Measurements from ENCODE around the gene SPRY1. TPM values are rescaled to one million over a fixed set of nuclear protein-coding genes. Genes with fewer than 3 reads are reported as not detected.

The SPRY1 gene
- total and polyA plus RNA-seq, 2 of the 8 experiments (the other 6 are each of a cell fraction or from before 2014, with no cell fraction given): 11.7 to 56.2 TPM

DNA sequence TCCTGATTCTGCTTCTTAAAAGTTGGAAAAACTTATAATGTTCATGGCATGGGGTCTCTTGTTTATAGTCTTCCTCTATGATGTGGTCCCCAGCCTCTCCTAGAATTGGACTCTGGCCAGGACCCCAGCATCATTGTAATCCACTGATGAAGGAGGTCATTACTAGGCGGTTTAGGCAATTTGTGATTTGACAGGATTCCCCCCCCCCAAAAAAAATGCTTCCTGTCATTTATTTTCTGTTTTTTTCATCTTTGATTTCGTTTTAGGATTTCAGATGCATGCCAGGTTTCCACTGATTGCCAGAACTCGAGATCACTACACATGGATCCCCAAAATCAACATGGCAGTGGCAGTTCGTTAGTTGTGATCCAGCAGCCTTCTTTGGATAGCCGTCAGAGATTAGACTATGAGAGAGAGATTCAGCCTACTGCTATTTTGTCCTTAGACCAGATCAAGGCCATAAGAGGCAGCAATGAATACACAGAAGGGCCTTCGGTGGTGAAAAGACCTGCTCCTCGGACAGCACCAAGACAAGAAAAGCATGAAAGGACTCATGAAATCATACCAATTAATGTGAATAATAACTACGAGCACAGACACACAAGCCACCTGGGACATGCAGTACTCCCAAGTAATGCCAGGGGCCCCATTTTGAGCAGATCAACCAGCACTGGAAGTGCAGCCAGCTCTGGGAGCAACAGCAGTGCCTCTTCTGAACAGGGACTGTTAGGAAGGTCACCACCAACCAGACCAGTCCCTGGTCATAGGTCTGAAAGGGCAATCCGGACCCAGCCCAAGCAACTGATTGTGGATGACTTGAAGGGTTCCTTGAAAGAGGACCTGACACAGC, 4.9 kb downstream of the SPRY1 start:
- peaks cover 20 to 89% of the 10 kb centered on the region in 2 experiments for H3K79me2 ChIP-seq (ENCODE audit: control insufficient read depth in 1 of 2, insufficient read depth in 2 of 2, low read length in 2 of 2)
- no peak overlapping the region for H4K91ac ChIP-seq (replicated peaks; ENCODE audit: insufficient read length, low read length)
- POLR2A ChIA-PET (ENCODE audit: partially characterized antibody): interaction anchor here (1.3 to 2.3 kb wide), 2 partner anchors 8 to 11 kb away, joined by 4 to 26 read pairs; no protein-coding TSS in a partner anchor
- H2BK5ac ChIP-seq (ENCODE audit: low read depth, low read length): peak overlapping the region; percentile 47; the same call in 1 of the 2 replicates
- H3K56ac ChIP-seq (replicated peaks; ENCODE audit: insufficient read length, low read depth, low read length): no peak overlapping the region
- H4K20me1 ChIP-seq (replicated peaks in 1 of 2; ENCODE audit: control insufficient read depth in 1 of 2, insufficient read depth in 2 of 2, low read length in 2 of 2): peaks cover 4 to 11% of the 10 kb centered on the region in 2 experiments
- no peak overlapping the region for H2BK20ac ChIP-seq (ENCODE audit: low read length)
- H3K4me1 ChIP-seq (replicated peaks in 1 of 4; ENCODE audit: control insufficient read depth in 3 of 4, insufficient read depth in 4 of 4, low read length in 3 of 4): peaks cover 0 to 9% (median under 1%) of the 10 kb centered on the region in 4 experiments; a peak in 5 of 7 replicates
- H3K9ac ChIP-seq (replicated peaks in 1 of 4; ENCODE audit: extremely low read depth in 1 of 4, low read depth in 3 of 4, low read length in 3 of 4): no peak overlapping the region
- H3K36me3 ChIP-seq (ENCODE audit: control insufficient read depth in 2 of 4, insufficient read depth in 4 of 4, low read length in 3 of 4): peaks cover 9 to 33% (median 17%) of the 10 kb centered on the region in 4 experiments
- peak overlapping the region; percentile 21 to 74; a peak in 2 of 4 replicates for H3K4me2 ChIP-seq (ENCODE audit: insufficient read depth in 1 of 2, low read depth in 2 of 2, low read length in 2 of 2)
- CTCF ChIA-PET (ENCODE audit: partially characterized antibody): interaction anchor here (0.6 to 1.5 kb wide), 4 partner anchors 10 to 259 kb away, joined by 3 to 4 read pairs (median 3); no protein-coding TSS in a partner anchor
- no peaks in the 10 kb centered on the region for H3K27me3 ChIP-seq (replicated peaks in 1 of 4; ENCODE audit: control insufficient read depth in 3 of 4, extremely low read depth in 1 of 4, insufficient read depth in 3 of 4, low read length in 3 of 4)
- no peak overlapping the region for H3K23ac ChIP-seq (ENCODE audit: insufficient read length)
- H3K4ac ChIP-seq (replicated peaks; ENCODE audit: insufficient read length, low read depth, low read length): no peak overlapping the region
- H3K18ac ChIP-seq (ENCODE audit: extremely low read depth, low read length): no peak overlapping the region
- peaks cover 2% of the 10 kb centered on the region; the same call in 1 of the 2 replicates for H3K79me1 ChIP-seq (ENCODE audit: low read depth, low read length)
- FAIRE-seq: no peak
- no peak overlapping the region for H2BK15ac ChIP-seq (ENCODE audit: low read length)
- no peak overlapping the region for H2BK12ac ChIP-seq (ENCODE audit: low read depth, low read length)
- no peak overlapping the region for H3K14ac ChIP-seq (ENCODE audit: insufficient read length)
- H2BK120ac ChIP-seq (replicated peaks; ENCODE audit: low read depth, low read length): no peak overlapping the region
- H3K23me2 ChIP-seq (ENCODE audit: low read depth, low read length): peaks cover 8% of the 10 kb centered on the region
- no peak overlapping the region for H4K8ac ChIP-seq (ENCODE audit: extremely low read depth, insufficient read depth, low read length)
- H3K9me3 ChIP-seq (ENCODE audit: insufficient read depth in 2 of 2, low read depth in 1 of 2, low read length in 1 of 2): no peaks in the 10 kb centered on the region
- peak overlapping the region in 1 of 4 experiments; percentile 81; a peak in 2 of 8 replicates for H3K4me3 ChIP-seq (ENCODE audit: extremely low read depth in 1 of 4, insufficient read depth in 2 of 4, low read depth in 3 of 4, low read length in 4 of 4)
- no peak overlapping the region for H3K27ac ChIP-seq (ENCODE audit: low read depth, low read length)
- no peak for DNase-seq (ENCODE audit: low read depth in 1 of 2, low spot score in 2 of 2)
- WGBS, 2 experiments (ENCODE audit: extremely low coverage in 1 of 2, insufficient coverage in 1 of 2, insufficient read length in 1 of 2, insufficient replicate concordance in 2 of 2, low coverage in 1 of 2, low lambda C conversion rate in 2 of 2, missing lambda C conversion rate in 1 of 2): 88% methylated on average over 9 of the region's 9 CpGs; no CpG with 5 or more reads in 1 of the 2 experiments
- H2AK5ac ChIP-seq (ENCODE audit: low read depth, low read length): 0 out of 2 replicates have a peak overlapping the region, but pooled peaks have one; percentile 45
- H4K5ac ChIP-seq (ENCODE audit: insufficient read length, low read depth, low read length): no peak overlapping the region
- H2AFZ ChIP-seq (ENCODE audit: low read length): no peak overlapping the region
- TF ChIP-seq SIX5 (IDR thresholded peaks at IDR 0.05; ENCODE audit: low read depth, low read length): no peak
- no peak for TF ChIP-seq KDM1A (IDR thresholded peaks at IDR 0.05; ENCODE audit: borderline replicate concordance, low read length)
- TF ChIP-seq CREB1 (IDR thresholded peaks at IDR 0.05): no peak
- TF ChIP-seq GTF2F1 (IDR thresholded peaks at IDR 0.05; ENCODE audit: borderline replicate concordance, low read depth, low read length): no peak
- TF ChIP-seq RAD21 (IDR thresholded peaks at IDR 0.05 in 1 of 2, conservative IDR thresholded peaks at IDR 0.05 in 1 of 2; ENCODE audit: low read depth in 2 of 2, low read length in 2 of 2): no peak
- no peak for TF ChIP-seq RBBP5 (IDR thresholded peaks at IDR 0.05; ENCODE audit: borderline replicate concordance, low read depth, low read length)
- no peak for TF ChIP-seq SAP30 (IDR thresholded peaks at IDR 0.05; ENCODE audit: insufficient read depth, insufficient replicate concordance, low read length)
- TF ChIP-seq TAF1 (IDR thresholded peaks at IDR 0.05; ENCODE audit: low read depth, low read length): no peak
- TF ChIP-seq TEAD4 (IDR thresholded peaks at IDR 0.05; ENCODE audit: low read depth, low read length): no peak
- no peak for TF ChIP-seq CBX5 (IDR thresholded peaks at IDR 0.05; ENCODE audit: low read depth, low read length)
- TF ChIP-seq YY1 (IDR thresholded peaks at IDR 0.05; ENCODE audit: low read depth, low read length): no peak
